Right atrium auricular region (tissue), 2 donors: ENCODE measurements around the gene KAZN. TPM values are rescaled to one million over a fixed set of nuclear protein-coding genes. Genes with fewer than 3 reads are reported as not detected.

Experiments used
- DNase-seq: peaks from one replicate; pipeline ENCODE4 v3.0.0-alpha.2; 2019; ENCODE audit warnings: low spot score
- H3K27ac ChIP-seq, 2 donors: fragments of 200-600 bp; sonication (generic); 1 replicate in 1 of 2; 2 replicates in 1 of 2; pipeline ENCODE4 v1.5.1; 2016 to 2019
- H3K27me3 ChIP-seq, 2 donors: fragments of 200-600 bp; sonication (generic); one replicate each; pipeline versions ENCODE4 v1.5.1 to v1.6.0; 2017 to 2019
- H3K36me3 ChIP-seq: fragments of 200-600 bp; sonication (generic); one replicate; pipeline ENCODE4 v1.5.1; 2016
- H3K4me1 ChIP-seq, 2 donors: fragments of 200-600 bp; sonication (generic); one replicate each; pipeline versions ENCODE4 v1.5.1 to v1.6.0; 2017 to 2019
- H3K4me3 ChIP-seq, 2 donors: fragments of 200-600 bp; sonication (generic); 1 replicate in 1 of 2; 2 replicates in 1 of 2; pipeline ENCODE4 v1.5.1; 2017 to 2019; ENCODE audit warnings: mild to moderate bottlenecking in 1 of 2, moderate library complexity in 1 of 2
- H3K9me3 ChIP-seq, 2 donors: fragments of 200-600 bp; sonication (generic); one replicate each; pipeline ENCODE4 v1.5.1; 2019
- total RNA-seq, 2 donors: library from RNA; depleted of rRNA; stranded (reverse); fragments of >200 nt; gene quantifications; one replicate each; pipeline ENCODE4 v1.1.0, GENCODE V29; 2016
- TF ChIP-seq, protein P1 (sequence below), 2 donors: fragments of 200-600 bp; sonication (generic); IDR thresholded peaks; one replicate each; pipeline ENCODE4 v1.5.1; 2019; ENCODE audit warnings: antibody characterized with exemption in 2 of 2

The KAZN gene
- total RNA-seq, 2 donors from 2014 or later: 3.9 to 6.8 TPM

DNA sequence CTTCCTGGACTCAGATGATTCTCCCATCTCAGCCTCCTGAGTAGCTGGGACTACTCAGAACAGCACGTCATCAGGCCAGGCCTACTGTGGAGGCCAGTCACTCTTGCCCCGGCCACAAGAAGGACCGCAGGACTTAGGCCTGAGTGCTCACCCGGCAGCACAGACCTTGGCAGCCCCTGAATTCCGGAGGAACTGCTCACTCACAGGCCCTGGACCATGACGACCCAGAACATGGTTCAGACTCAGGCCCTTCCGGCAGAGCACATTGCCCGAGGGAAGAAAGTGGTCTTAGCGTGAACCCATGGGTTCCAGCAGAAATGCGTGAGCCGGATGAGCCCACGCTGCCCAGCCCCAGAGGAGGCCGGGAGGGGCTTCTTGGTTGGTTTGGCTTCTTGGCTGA lies 377.8 kb downstream of the KAZN start:
- DNase-seq: no peak
- Histone ChIP-seq H3K27ac (no peak overlapping the region), H3K9me3 (peaks cover 0 to 7% of the 10 kb centered on the region in 2 donors), H3K36me3 (no peaks in the 10 kb centered on the region), H3K4me3 (no peak overlapping the region), H3K27me3 (no peaks in the 10 kb centered on the region), H3K4me1 (peaks cover 0 to 14% of the 10 kb centered on the region in 2 donors)
- TF ChIP-seq, protein P1, sequence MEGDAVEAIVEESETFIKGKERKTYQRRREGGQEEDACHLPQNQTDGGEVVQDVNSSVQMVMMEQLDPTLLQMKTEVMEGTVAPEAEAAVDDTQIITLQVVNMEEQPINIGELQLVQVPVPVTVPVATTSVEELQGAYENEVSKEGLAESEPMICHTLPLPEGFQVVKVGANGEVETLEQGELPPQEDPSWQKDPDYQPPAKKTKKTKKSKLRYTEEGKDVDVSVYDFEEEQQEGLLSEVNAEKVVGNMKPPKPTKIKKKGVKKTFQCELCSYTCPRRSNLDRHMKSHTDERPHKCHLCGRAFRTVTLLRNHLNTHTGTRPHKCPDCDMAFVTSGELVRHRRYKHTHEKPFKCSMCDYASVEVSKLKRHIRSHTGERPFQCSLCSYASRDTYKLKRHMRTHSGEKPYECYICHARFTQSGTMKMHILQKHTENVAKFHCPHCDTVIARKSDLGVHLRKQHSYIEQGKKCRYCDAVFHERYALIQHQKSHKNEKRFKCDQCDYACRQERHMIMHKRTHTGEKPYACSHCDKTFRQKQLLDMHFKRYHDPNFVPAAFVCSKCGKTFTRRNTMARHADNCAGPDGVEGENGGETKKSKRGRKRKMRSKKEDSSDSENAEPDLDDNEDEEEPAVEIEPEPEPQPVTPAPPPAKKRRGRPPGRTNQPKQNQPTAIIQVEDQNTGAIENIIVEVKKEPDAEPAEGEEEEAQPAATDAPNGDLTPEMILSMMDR (IDR thresholded peaks at IDR 0.05): no peak

DNA sequence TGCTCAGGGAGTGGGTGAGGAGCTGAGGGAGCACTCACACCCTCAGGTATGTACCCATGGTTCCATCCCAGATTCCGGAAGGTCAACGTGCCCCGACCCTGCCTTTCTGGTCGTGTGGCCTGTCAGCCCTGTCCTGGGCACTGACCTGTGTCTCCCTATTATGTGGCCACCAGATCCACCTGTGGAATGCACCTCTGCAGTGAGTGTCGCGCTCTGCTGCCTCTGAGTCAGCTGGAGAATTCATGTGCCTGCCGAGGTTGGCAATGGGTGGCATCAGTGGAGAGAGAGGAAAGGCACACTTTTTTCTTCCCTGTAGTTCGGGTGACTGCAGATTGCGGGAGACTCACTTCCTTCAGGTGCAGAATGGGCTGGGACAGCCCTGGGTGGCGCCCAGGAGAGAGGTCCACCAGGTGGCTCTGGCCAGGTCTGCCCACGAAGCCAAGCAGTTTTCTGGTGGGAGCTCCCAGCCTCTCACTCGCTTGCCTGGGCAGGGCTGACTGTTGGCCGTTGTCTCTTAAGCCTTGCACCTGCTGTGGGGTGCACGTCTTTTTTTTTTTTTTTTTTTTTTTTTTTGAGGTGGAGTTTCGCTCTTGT lies 378.9 kb downstream of the KAZN start:
- Histone ChIP-seq H3K36me3 (no peaks in the 10 kb centered on the region), H3K9me3 (peaks cover 0 to 7% of the 10 kb centered on the region in 2 donors), H3K4me1 (peaks cover 0 to 5% of the 10 kb centered on the region in 2 donors), H3K4me3 (no peak overlapping the region), H3K27ac (no peak overlapping the region), H3K27me3 (no peaks in the 10 kb centered on the region)
- DNase-seq: no peak
- TF ChIP-seq, protein P1 (IDR thresholded peaks at IDR 0.05): no peak

DNA sequence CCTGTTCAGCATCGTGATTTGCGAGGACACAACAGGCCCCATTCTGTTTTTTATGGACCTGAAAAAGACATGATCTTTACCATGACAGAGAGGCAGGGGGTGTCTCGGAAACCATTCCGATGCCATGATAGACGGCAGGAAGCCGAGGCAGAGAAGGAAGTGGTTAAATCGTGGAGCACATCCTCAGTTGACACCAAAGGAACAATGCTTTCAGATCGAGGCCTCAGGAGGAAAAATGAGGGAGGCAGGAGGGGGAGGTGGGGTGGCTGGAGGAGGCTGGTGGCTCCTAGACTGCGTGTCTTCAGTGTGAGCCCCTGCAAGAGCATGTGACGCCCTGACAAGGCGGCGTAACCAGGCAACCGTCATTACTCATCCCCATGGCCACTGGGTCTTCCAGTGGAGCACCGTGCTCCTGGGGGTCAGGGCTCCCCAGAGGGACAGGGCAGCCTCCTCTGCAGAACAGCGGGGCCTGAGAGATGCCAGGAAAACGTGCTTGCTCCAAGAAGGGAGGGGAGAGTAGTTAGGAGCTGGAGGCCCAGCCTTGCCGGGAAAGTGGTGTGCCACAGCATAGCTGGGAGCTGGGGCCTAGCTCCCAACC lies 382.2 kb downstream of the KAZN start:
- Histone ChIP-seq H3K4me3 (no peak overlapping the region), H3K9me3 (no peaks in the 10 kb centered on the region), H3K27ac (no peak overlapping the region), H3K4me1 (no peaks in the 10 kb centered on the region), H3K27me3 (no peaks in the 10 kb centered on the region), H3K36me3 (no peaks in the 10 kb centered on the region)
- TF ChIP-seq, protein P1 (IDR thresholded peaks at IDR 0.05): no peak
- no peak for DNase-seq

DNA sequence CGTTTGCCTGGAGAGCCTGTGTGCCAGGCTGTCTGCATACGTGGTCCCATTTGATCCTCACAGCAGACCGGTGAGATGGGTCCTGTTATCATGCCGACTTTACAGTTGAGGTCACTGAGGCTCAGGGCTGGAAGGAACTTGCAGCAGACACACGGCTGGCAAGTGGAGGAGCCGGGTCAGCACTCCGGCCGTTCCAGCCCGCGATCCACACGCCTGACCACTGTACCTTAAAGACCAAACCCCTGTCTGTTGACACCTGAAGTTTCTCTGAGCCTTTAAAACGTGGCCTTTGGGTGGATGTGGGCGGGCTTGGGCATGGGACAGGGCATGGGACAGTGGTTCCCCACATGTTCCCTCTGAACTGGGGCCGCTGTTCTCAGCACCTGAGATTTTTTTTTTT lies 383.5 kb downstream of the KAZN start:
- H3K9me3 ChIP-seq: no peaks in the 10 kb centered on the region
- H3K36me3 ChIP-seq: no peaks in the 10 kb centered on the region
- H3K4me3 ChIP-seq: no peak overlapping the region
- H3K4me1 ChIP-seq: no peaks in the 10 kb centered on the region
- TF ChIP-seq, protein P1 (IDR thresholded peaks at IDR 0.05): no peak
- no peaks in the 10 kb centered on the region for H3K27me3 ChIP-seq
- no peak for DNase-seq
- H3K27ac ChIP-seq: no peak overlapping the region

DNA sequence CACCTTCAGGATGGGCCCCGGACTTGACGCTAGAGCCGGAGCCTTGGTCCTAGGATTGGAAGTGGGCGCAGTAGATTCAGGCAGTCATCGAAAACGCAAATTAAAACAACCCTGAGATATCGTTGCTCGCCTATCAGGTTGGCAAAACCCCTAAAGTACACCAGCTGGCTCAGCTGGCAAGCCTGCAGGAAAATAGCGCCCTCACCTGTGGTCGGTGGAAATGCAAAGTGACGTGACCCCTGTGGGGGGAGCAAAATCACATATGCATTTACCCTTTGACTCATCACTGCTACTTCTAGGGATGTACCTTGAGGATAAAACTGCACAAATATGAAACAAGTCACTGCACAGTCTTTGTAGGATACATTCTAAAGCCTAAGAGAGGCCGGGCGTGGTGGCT lies 384.8 kb downstream of the KAZN start:
- H3K27ac ChIP-seq: no peak overlapping the region
- no peaks in the 10 kb centered on the region for H3K9me3 ChIP-seq
- no peak for DNase-seq
- TF ChIP-seq, protein P1 (IDR thresholded peaks at IDR 0.05): no peak
- no peaks in the 10 kb centered on the region for H3K36me3 ChIP-seq
- H3K4me1 ChIP-seq: peaks cover 0 to 6% of the 10 kb centered on the region in 2 donors
- H3K4me3 ChIP-seq: no peak overlapping the region
- H3K27me3 ChIP-seq: no peaks in the 10 kb centered on the region

DNA sequence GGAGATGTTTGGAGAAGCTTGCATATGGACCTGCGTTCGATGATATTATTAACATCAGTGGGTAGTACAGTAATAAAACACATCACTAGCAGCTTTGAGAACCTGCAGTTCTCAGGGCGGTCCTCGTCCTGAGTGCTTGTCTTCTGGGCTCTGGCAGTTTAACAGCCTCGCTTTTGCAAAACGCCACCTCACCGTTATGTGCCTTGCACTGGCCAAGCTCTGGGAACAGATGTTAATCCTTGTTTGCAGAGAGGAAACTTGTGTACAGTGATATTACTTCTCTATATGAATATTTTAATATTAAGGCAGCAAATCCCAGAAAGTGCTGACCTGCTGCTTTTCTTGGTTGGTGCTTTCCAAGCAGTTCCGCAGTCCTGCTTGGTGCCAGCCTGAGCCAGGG lies 387.7 kb downstream of the KAZN start:
- H3K9me3 ChIP-seq: no peaks in the 10 kb centered on the region
- H3K27me3 ChIP-seq: no peaks in the 10 kb centered on the region
- no peak overlapping the region for H3K27ac ChIP-seq
- DNase-seq: no peak
- no peak overlapping the region for H3K4me3 ChIP-seq
- no peaks in the 10 kb centered on the region for H3K36me3 ChIP-seq
- TF ChIP-seq, protein P1 (IDR thresholded peaks at IDR 0.05): no peak
- H3K4me1 ChIP-seq: peaks cover 0 to 7% of the 10 kb centered on the region in 2 donors
